ENCODE measurements around the gene PCBP1.
"Not testable (repeated sequence)": the region's sequence is repeated elsewhere in the genome, so short reads cannot be mapped to it uniquely, and the experiment has no call there.

Gene PCBP1

DNA sequence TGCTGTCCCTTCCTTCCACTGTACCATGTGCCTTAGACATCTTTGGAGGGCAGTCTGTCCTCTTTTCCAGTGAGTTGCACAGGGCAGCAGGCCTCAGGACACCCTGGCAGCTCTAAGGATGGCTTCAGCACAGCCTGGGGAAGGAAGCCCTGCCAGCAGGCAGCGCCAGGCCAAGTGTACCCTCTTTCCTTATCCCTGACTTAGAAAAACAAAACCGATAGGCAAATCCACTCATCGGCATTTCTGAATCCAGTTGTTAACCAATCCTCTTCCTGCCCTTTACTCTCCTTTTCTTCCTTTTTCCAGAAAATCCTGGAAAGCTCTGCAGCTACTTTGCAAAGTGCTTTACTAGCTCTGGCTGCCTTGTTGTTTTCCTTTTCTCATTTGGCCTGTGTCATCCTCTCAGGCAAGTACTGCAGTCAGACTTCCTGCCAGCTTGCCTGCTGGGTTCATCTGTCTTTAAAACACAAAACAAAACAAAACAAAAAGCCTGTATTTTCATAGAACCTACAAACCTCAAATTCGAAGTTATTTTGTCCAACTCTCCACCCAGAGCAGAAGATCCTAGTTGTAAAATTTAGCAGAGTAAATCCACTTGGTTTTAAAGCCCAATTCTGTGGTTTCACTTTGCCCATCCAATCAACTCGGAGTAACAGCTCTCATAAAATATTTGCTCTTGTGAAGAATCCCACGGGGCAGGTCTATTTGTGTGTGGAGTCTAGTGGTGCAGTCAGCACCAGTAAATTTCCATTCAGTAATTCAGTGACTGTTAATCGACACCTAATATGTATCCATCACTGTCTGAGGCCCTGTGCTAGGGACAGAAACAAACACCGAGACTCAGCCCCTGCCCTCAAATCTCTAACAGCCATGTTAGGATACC, 45.2 kb downstream of the PCBP1 start:
- DNase-seq, result peak; percentile 75 to 83
- no peak for TF ChIP-seq GATA1 (IDR thresholded peaks at IDR 0.05; ENCODE audit: low read depth, low read length)
- peak; percentile 74 for TF ChIP-seq POLR2A (IDR thresholded peaks at IDR 0.05; ENCODE audit: low read length)

DNA sequence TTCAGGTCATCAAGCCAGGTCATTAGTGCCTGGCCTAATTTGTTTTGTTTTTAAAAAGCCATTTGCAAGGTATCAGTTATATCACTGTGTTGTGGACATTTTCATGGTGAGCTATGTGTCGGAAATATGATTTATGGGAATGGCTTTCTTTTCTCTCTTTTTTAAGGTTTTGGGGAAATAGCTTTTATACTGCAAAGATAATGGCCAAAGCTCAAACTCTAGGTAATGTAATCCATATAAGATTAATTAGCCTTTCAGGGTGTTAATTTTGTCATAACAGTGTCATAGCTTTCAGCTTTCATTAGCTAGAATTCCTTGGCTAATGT, 45.8 kb downstream of the PCBP1 start:
- no peak for TF ChIP-seq POLR2A (IDR thresholded peaks at IDR 0.05; ENCODE audit: low read length)
- no peak for TF ChIP-seq GATA1 (IDR thresholded peaks at IDR 0.05; ENCODE audit: low read depth, low read length)
- no peak for DNase-seq

DNA sequence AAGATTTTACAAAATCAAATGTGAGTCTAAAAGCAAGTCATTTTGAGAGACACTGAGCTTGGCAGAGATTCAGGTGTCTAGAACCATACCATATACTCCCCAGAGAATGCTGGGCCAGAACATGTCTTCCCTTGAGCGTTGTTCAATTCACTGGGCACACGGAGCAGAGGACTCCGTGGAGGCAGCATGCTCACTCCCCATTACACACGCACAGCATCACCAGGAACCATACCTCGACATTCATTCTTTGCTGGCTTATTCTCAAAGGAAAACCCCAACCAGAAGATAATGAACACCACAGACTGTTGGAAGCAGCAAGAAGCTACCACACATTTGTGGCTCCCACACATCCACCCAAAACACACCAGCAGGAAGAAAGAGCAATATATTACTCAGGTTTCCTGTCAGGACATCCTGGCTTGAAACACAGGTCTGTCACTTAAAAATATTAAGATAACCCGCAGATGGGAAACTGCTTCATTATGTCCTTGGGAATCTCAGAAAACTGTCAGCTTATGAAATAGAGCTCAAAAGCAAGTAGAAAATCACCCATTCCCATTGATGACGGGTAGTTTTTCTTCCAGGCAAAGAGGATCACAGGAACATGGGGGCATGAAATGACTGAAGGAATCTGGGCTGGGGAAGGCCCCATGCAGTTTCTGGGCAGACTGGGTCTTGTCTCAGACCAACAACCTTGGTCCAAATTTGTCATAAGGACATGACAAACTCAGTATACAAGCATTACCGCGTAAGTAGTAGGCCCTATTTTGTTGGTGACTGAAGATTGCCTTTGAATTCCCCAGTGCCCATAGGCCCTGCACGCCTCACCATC, 46.4 kb downstream of the PCBP1 start:
- DNase-seq, result no peak
- TF ChIP-seq GATA1 (IDR thresholded peaks at IDR 0.05; ENCODE audit: low read depth, low read length), result no peak
- TF ChIP-seq POLR2A (IDR thresholded peaks at IDR 0.05; ENCODE audit: low read length), result no peak

DNA sequence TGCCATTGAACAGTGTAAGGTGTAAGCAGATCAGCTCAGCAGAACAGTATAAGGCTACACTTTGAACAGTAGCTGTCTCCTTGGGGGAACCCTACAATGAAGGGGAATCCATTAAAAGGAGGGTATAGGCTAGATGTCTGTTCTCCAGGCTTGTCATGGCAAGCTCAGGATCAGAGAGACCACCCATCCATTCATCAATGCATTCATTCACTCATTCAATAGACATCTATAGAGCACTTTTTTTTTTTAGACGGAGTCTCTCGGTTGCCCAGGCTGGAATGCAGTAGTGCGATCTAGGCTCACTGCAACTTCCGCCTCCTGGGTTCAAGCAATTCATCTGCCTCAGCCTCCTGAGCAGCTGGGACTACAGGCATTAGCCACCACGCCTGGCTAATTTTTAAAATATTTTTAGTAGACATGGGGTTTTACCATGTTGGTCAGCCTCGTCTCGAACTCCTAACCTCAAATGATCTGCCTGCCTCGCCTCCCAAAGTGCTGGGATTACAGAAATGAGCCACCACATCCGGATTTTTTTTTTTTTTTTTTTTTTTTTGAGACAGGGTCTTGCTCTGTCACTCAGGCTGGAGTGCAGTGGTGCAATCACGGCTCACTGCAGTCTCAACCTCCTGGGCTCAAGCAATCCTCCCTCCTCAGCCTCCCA, 47.2 kb downstream of the PCBP1 start:
- not testable (repeated sequence) for DNase-seq

All from erythroblast (primary cell).